Stimulated activated effector memory CD8-positive, alpha-beta T cell treated with anti-CD3 and anti-CD28 coated beads, Interleukin-12 subunit alpha, Interleukin-12 subunit beta, amount 100 ng/mL, for 72 hours (primary cell): Measurements from ENCODE around the gene CNOT3.
A peak's percentile ranks its signal among the peaks of the same experiment; 100 is the strongest.
"Not testable (repeated sequence)": the region's sequence is repeated elsewhere in the genome, so short reads cannot be mapped to it uniquely, and the experiment has no call there.

Source experiments
- ATAC-seq: fragments of 150-1000 bp; cut with Tn5 transposase; 2 replicates; pipeline ENCODE4 v1.10.0; 2021
- DNase-seq, 2 donors: peaks; one replicate each; pipeline ENCODE4 v3.0.0; 2021 to 2022; ENCODE audit warnings: low spot score in 2 of 2
- H3K27ac Mint-ChIP-seq: one replicate; pipeline ENCODE4 v1.8.0; 2022; ENCODE audit warnings: mild to moderate bottlenecking, mixed read lengths
- H3K36me3 Mint-ChIP-seq: one replicate; pipeline ENCODE4 v1.8.0; 2022; ENCODE audit warnings: mild to moderate bottlenecking, mixed read lengths
- H3K4me1 Mint-ChIP-seq: one replicate; pipeline ENCODE4 v1.8.0; 2022; ENCODE audit warnings: mixed read lengths
- H3K4me3 Mint-ChIP-seq: one replicate; pipeline ENCODE4 v1.8.0; 2022; ENCODE audit warnings: mild to moderate bottlenecking, mixed read lengths
- H3K9me3 Mint-ChIP-seq: one replicate; pipeline ENCODE4 v1.8.0; 2022; ENCODE audit warnings: mixed read lengths

The CNOT3 gene

DNA sequence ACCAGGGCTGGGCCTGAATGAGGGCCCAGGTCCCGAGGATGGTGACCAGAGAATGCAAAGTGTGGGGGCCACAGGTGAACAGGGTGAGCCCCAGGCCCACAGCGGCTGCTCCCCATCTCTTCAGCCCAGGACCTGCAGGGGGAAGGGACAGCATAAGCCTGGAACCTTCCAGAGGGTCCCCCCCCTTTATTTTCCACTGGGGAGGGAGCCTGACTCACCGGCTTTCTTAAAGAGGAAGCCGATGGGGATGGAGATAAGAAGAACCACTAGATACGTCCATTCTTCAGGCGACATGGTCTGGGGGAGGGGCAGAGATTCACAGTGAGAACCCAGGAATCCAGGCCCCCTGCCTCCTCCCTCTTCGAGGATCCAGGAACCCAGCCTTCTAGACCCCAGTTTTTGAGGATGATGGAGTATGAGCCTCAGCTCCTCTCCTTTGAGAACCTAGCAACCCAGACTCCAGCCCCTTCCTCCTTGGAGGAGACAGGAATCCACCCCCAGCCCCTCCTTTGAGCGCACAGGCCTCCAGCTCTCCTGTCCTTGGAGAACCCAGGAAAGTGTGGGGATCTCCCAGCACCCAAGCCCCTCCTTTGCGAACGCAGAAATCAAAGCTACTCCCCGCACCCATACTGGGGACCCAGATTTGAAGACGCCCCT lies 50.8 kb downstream of the CNOT3 start:
- H3K9me3 Mint-ChIP-seq = no peaks in the 10 kb centered on the region
- H3K4me1 Mint-ChIP-seq = peaks cover 43% of the 10 kb centered on the region
- H3K4me3 Mint-ChIP-seq = peak overlapping the region; percentile 95
- ATAC-seq (no peak), DNase-seq (no peak)
- H3K36me3 Mint-ChIP-seq = peaks cover 75% of the 10 kb centered on the region
- H3K27ac Mint-ChIP-seq = peak overlapping the region; percentile 99

DNA sequence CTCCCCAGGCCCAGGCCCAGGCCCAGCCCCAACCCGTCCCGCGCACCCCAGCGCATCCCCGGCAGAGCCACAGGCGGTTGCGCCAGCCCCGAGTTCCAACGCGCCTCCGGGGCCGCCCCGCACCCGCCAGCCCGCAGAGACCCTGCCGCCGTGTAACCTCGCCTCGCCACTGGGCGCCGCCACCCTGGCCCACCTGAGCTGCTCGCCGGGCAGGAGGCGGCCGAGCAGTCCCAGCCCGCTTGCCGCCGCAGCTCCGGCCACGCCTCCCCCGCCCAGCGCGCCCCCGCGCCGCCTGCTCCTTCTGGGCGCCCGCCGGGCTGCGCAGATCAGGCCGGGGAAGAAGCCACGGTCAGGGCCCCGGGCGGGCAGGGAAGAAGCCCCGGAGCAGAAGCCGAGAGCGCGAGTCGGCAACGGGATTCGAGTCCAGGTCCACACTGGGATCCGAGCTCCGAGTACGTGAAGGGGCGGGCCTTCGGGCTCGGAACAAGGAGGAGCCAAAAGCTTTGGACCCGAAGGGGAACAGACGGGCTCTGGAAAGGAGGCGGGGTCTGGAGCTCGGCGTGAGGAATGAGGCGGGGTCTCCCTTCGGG lies 51.7 kb downstream of the CNOT3 start, which contains the start of gene MBOAT7:
Gene MBOAT7, minus strand, starts transcription at position 436 of the 590 bp plus-strand sequence. CDS start 1,072 bp downstream, outside the sequence.
- peak within 1 kb of the TSS; percentile 95 for H3K4me3 Mint-ChIP-seq
- H3K36me3 Mint-ChIP-seq = peaks cover 77% of the 10 kb centered on the region
- peak within 1 kb of the TSS; percentile 99 for H3K27ac Mint-ChIP-seq
- DNase-seq = no peak
- H3K4me1 Mint-ChIP-seq = peaks cover 43% of the 10 kb centered on the region
- peak; percentile 53 for ATAC-seq
- no peaks in the 10 kb centered on the region for H3K9me3 Mint-ChIP-seq

DNA sequence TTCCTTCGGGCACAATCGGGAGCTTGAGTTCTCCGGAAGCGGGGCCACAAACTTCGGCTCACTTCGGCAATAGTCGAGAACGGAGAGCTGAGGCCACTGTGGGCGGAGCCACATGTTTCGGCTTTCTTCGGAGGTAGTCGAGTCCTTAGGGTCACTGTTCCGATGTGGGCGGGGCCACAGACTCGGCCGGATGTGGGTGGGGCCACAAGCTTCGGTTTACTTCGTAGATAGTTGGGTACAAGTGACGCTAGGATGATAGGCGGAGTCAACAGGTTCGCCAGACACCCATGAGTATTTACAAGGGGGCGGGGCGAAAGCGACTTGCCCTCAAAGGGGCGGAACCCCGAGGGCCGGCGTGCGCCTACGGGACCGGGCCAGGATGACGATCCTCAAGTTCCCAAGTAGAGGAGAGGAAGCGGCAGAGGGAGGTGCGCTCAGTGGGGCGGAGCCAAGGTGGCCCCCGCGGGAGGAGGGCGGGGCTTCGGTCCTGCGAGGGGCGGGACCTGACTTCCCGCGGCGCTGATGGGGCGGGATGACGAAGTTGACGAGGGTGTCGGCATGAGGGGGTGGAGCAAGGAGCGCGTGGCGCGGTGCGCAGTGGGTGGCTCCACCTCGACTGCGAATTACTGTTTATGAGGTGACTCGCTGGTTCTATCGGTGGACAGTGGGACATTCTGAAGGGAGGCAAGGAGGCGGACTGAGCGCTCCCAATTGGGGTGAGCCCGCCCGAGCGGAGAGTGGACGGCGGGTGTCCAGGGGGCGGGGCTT lies 52.4 kb downstream of the CNOT3 start:
- Mint-ChIP-seq H3K27ac (peak overlapping the region; percentile 99), H3K4me3 (peak overlapping the region; percentile 95), H3K9me3 (no peaks in the 10 kb centered on the region), H3K4me1 (peaks cover 43% of the 10 kb centered on the region), H3K36me3 (peaks cover 80% of the 10 kb centered on the region)
- ATAC-seq (peak; percentile 74), DNase-seq (peak; percentile 98 to 100)

GRCh38 chr19:54190503-54191010 lies 53.0 kb downstream of the CNOT3 start:
- peak; percentile 99 to 100 for DNase-seq
- peak; percentile 76 for ATAC-seq
- Mint-ChIP-seq H3K36me3 (peaks cover 82% of the 10 kb centered on the region), H3K9me3 (no peaks in the 10 kb centered on the region), H3K4me1 (peaks cover 43% of the 10 kb centered on the region), H3K27ac (peak overlapping the region; percentile 99), H3K4me3 (peak overlapping the region; percentile 95)

GRCh38 chr19:54191011-54191810 lies 53.6 kb downstream of the CNOT3 start, which contains the start of gene TSEN34:
TSEN34 (plus strand) TSS chr19:54191308; CDS start chr19:54191365, 57 bp downstream.
- peaks cover 43% of the 10 kb centered on the region for H3K4me1 Mint-ChIP-seq
- DNase-seq = peak in 1 of 2 donors; percentile 92
- no peaks in the 10 kb centered on the region for H3K9me3 Mint-ChIP-seq
- ATAC-seq = peak; percentile 52
- peaks cover 83% of the 10 kb centered on the region for H3K36me3 Mint-ChIP-seq
- peak within 1 kb of the TSS; percentile 99 for H3K27ac Mint-ChIP-seq
- peak within 1 kb of the TSS; percentile 95 for H3K4me3 Mint-ChIP-seq

- Mint-ChIP-seq H3K4me3 (peak overlapping the region; percentile 95), H3K27ac (peak overlapping the region; percentile 99), H3K36me3 (peaks cover 77% of the 10 kb centered on the region), H3K4me1 (peaks cover 38% of the 10 kb centered on the region), H3K9me3 (no peaks in the 10 kb centered on the region)
- ATAC-seq = no peak
- no peak for DNase-seq
These were observed 54.4 kb downstream of the CNOT3 start for GRCh38 chr19:54191811-54192453.

- no peak overlapping the region for H3K27ac Mint-ChIP-seq
- DNase-seq = no peak
- peak overlapping the region; percentile 95 for H3K4me3 Mint-ChIP-seq
- ATAC-seq = no peak
- H3K4me1 Mint-ChIP-seq = peaks cover 27% of the 10 kb centered on the region
- H3K36me3 Mint-ChIP-seq = peaks cover 68% of the 10 kb centered on the region
- H3K9me3 Mint-ChIP-seq = no peaks in the 10 kb centered on the region
These were observed 55.4 kb downstream of the CNOT3 start for GRCh38 chr19:54193011-54193410.

DNA sequence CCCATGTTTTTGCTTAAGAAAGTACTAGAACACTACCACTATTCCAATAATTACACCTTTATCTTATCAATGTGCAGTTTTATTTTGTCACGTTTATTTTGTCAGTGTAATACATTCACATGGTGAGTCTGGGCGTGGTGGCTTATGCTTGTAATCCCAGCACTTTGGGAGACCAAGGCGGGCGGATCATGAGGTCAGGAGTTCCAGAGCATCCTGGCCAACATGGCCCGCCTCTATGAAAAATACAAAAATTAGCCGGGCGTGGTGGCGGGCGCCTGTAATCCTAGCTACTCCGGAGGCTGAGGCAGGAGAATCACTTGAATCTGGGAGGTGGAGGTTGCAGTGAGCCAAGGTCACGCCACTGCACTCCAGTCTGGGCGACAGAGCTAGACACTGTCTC lies 56.9 kb downstream of the CNOT3 start:
- not testable (repeated sequence) for H3K4me3 Mint-ChIP-seq, H3K9me3 Mint-ChIP-seq, H3K27ac Mint-ChIP-seq, ATAC-seq, DNase-seq
- peaks cover 24% of the 10 kb centered on the region for H3K4me1 Mint-ChIP-seq
- H3K36me3 Mint-ChIP-seq = peaks cover 64% of the 10 kb centered on the region

DNA sequence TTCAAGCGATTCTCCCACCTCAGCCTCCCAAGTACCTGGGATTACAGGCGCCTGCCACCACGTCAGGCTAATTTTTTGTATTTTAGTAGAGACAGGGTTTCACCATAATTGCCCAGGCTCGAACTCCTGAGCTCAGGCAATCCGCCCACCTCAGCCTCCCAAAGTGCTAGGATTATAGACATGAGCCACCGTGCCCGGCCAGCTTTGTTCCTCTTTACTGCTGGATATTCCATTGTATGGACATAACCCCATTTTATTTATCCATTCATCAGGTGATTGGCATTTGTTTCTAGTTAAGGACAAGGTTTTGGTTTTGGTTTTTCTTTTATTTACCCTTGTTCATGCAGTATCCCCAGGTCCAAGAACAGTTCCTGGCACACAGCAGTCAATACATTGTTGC lies 59.0 kb downstream of the CNOT3 start:
- no peak overlapping the region for H3K4me3 Mint-ChIP-seq
- peaks cover 34% of the 10 kb centered on the region for H3K4me1 Mint-ChIP-seq
- H3K36me3 Mint-ChIP-seq = peaks cover 59% of the 10 kb centered on the region
- no peak overlapping the region for H3K27ac Mint-ChIP-seq
- no peaks in the 10 kb centered on the region for H3K9me3 Mint-ChIP-seq
- no peak for DNase-seq
- ATAC-seq = no peak

DNA sequence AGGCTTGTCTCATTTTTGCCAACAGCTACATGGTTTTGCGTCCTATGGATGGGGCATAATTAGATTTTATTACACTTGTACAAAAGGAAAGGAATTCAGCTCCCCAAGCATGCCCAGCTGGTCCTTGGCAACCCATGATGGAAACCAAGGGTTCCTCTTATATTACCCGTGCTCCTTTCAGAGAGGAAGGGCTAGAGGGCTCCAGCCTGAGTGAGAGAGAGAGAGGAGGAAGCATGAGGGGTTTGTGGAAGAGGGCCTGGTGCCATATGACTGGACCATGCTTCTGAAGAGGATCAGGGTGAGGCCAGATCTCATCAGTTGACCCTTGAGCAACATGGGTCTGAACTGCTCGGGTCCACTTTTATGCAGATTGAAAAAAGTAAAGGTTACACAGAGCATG lies 59.6 kb downstream of the CNOT3 start:
- H3K36me3 Mint-ChIP-seq = peaks cover 61% of the 10 kb centered on the region
- H3K27ac Mint-ChIP-seq = no peak overlapping the region
- no peaks in the 10 kb centered on the region for H3K9me3 Mint-ChIP-seq
- no peak for ATAC-seq
- no peak overlapping the region for H3K4me3 Mint-ChIP-seq
- no peak for DNase-seq
- H3K4me1 Mint-ChIP-seq = peaks cover 31% of the 10 kb centered on the region

- Mint-ChIP-seq H3K4me3 (peak overlapping the region; percentile 88), H3K27ac (peak overlapping the region; percentile 99), H3K9me3 (no peaks in the 10 kb centered on the region), H3K4me1 (peaks cover 42% of the 10 kb centered on the region), H3K36me3 (peaks cover 63% of the 10 kb centered on the region)
- ATAC-seq (no peak), DNase-seq (no peak)
These were observed 61.8 kb downstream of the CNOT3 start for GRCh38 chr19:54199401-54199800.

GRCh38 chr19:54201172-54201701 lies 63.7 kb downstream of the CNOT3 start:
- DNase-seq (no peak), ATAC-seq (no peak)
- H3K36me3 Mint-ChIP-seq = peaks cover 63% of the 10 kb centered on the region
- no peaks in the 10 kb centered on the region for H3K9me3 Mint-ChIP-seq
- H3K27ac Mint-ChIP-seq = peak overlapping the region; percentile 99
- H3K4me3 Mint-ChIP-seq = peak overlapping the region; percentile 88
- H3K4me1 Mint-ChIP-seq = peaks cover 60% of the 10 kb centered on the region

DNA sequence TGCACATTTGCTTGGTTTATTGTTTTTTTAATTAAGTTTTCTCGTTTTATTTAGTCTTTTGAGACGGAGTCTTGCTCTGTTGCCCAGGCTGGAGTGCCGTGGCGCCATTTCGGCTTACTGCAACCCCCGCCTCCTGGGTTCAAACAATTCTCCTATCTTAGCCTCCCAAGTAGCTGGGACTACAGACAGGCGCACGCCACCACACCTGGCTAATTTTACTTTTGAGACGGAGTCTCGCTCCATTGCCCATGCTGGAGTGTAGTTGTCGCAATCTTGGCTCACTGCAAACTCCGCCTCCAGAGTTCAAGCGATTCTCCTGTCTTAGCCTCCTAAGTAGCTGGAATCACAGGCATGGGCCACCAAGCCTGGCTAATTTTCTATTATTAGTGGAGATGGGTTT lies 64.4 kb downstream of the CNOT3 start:
- peak overlapping the region; percentile 99 for H3K27ac Mint-ChIP-seq
- no peak for DNase-seq
- H3K4me1 Mint-ChIP-seq = peaks cover 67% of the 10 kb centered on the region
- no peak for ATAC-seq
- peaks cover 69% of the 10 kb centered on the region for H3K36me3 Mint-ChIP-seq
- no peaks in the 10 kb centered on the region for H3K9me3 Mint-ChIP-seq
- H3K4me3 Mint-ChIP-seq = peak overlapping the region; percentile 88

DNA sequence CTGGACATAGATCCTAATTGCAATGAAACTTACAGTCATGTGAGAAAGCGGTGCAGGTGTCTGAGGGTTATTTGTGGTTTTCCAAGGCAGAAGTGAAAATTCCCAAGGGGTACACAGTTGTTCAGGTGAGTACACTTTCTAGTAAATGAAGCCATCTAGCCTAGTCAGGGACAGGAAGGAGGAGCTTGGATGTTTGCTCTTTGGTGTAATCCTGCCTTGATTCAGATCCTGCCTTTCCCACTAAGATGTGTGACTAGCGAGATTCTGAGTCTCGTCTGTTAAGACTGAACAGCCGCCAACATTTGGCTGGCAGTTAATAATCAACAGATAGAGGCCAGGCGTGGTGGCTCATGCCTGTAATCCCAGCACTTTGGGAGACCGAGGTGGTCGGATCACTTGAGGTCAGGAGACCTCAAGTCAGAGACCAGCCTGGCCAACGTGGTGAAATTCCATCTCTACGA lies 65.6 kb downstream of the CNOT3 start:
- Mint-ChIP-seq H3K4me3 (peak overlapping the region; percentile 88), H3K4me1 (peaks cover 79% of the 10 kb centered on the region), H3K27ac (peak overlapping the region; percentile 99), H3K9me3 (no peaks in the 10 kb centered on the region), H3K36me3 (peaks cover 81% of the 10 kb centered on the region)
- ATAC-seq (no peak), DNase-seq (no peak)
